Measurements from ENCODE around the gene SLC25A21. TPM values are rescaled to one million over a fixed set of nuclear protein-coding genes. Genes with fewer than 3 reads are reported as not detected.

Gene SLC25A21
- total RNA-seq, 1 donor from 2014 or later, result not detected

DNA sequence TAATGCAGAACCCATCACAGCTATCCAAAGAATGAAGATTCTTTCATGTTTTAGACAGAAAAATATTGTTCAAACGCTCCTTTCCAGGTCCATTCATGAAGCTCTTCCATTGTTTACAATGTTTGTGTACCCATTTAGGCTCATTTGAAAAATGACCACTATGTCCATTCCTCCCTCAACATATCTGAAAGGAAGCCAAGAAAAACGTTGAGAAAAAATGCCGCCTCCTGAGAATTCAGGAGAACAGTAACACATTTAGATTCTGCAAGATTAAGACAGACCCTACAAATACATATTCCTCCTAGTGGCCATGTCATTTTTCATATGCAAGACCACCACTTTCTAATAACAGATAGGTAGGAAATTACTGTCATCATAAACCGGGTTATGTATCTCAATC, 124.4 kb downstream of the SLC25A21 start:
- DNase-seq (ENCODE audit: low spot score), result no peak

DNA sequence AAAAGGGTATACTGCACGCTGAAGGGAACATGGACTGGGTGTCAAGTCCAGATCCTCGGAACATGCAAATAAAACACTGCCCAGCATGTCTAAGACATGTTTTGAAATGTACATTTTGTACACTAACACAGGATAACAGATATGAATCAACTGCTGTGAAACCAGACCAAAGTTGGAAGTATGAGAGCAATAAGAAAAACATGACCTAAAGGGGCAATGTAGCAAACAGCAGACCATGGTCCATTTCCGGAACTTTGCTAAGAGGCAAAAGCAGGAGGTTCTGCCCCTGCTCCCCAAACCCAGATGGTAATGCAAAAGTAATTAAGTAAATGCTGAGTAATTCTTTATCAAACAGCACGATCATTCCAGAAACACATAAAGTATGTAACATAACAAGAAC, 125.2 kb downstream of the SLC25A21 start:
- DNase-seq (ENCODE audit: low spot score), result no peak

GRCh38 chr14:37046815-37047214, 125.6 kb downstream of the SLC25A21 start:
- no peak for DNase-seq (ENCODE audit: low spot score)

DNA sequence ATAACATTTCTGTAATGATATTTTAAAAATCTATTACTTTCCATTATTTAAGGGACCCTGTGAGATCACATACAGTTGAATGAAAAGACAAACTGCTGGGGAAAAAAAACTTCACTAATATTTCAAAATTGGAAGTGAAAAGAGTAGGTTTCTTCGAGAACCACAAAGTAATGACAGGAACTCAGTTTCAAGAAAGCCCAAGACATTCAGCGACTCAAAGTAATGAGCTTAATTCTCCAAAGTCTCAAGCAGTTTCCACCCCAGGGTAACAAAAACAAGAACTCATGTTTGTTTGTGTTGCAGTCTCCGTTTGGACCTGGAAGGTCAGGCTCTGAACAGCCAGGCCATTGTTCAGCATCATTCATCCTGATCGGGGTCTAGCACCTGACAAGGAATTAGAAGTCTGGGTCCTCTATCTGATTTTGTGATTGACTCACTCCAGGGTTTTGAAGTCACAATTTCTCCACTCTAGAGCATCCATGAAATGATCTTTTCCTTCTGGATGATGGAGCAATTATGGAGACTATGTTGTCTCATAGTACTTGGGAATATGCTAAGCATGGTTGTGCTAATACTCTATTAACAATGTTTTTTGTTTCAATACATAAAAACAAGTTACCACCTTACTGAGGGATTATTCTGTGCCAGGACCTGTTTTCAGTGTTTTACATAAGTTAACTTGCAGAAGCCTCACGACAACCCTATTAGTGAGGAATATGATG, 126.9 kb downstream of the SLC25A21 start:
- DNase-seq (ENCODE audit: low spot score), result no peak

DNA sequence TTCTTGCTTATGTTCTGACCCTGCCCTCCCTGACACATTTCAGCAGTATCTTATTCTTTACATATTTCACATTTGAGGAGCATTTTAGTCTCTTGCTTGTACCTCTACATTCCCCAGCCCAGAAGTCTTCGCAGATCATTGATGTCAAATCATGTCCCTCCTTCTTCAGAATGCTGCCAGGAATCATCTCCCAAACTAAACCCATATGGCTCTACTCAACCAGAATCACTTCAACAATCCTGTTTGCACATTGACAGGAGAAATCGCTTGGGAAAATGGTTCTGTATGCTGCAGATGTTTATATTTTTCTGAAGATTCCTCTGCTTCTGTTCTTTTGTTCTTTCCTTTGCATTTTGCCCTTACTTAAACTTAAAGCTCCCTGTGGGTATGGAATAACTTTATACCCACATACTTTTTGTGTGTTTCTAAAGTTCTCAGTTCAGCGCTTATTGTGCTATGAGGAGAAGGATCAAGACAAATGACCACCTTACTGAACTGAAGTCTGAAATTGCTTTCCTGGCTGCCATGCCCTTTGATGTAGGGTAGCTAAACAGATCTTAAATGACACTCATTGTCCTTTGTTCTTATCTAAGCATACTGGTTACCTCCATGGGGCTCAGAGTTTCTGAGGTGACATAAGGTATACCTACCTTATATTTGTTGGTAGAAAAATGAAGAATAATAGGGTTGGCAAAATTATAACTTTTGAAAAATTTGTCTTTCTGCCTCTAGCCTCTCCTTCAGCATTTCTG, 134.6 kb downstream of the SLC25A21 start:
- no peak for DNase-seq (ENCODE audit: low spot score)

GRCh38 chr14:37036669-37037341, 135.6 kb downstream of the SLC25A21 start:
- no peak for DNase-seq (ENCODE audit: low spot score)

GRCh38 chr14:37035401-37035800, 137.0 kb downstream of the SLC25A21 start:
- DNase-seq (ENCODE audit: low spot score), result no peak

GRCh38 chr14:37034410-37035285, 137.8 kb downstream of the SLC25A21 start:
- no peak for DNase-seq (ENCODE audit: low spot score)

GRCh38 chr14:37032863-37033262, 139.5 kb downstream of the SLC25A21 start:
- no peak for DNase-seq (ENCODE audit: low spot score)

DNA sequence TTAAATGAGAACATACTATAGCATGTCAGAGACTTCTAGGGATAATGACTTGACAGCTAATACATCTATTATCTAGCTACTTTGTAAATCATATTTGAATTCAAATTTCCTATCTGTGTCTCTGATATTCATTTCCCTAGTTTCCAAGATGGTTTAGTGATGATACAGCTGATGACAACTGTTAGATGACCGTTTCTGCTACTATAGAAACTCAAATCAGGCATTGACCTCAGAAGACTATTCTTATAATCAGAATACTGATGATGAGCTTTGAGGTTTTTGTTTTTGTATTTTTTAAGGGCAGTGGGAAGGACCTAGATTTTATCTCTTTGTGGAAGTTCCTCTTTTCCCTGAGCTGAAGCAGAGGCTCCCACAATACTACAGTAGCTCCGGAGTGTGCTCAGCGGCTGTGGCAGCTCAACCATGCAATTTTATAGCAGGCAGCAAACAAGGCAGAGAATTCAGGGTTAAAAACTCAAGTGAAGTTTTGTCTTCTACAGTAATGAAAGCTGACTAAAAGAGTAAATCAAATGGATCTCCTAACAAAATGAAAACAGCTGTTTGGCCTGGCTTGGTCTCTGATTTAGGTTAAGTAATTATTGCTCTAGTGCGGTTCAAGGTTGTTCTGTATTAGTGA, 145.1 kb downstream of the SLC25A21 start:
- DNase-seq (ENCODE audit: low spot score), result no peak

GRCh38 chr14:37023875-37024565, 148.4 kb downstream of the SLC25A21 start:
- no peak for DNase-seq (ENCODE audit: low spot score)

DNA sequence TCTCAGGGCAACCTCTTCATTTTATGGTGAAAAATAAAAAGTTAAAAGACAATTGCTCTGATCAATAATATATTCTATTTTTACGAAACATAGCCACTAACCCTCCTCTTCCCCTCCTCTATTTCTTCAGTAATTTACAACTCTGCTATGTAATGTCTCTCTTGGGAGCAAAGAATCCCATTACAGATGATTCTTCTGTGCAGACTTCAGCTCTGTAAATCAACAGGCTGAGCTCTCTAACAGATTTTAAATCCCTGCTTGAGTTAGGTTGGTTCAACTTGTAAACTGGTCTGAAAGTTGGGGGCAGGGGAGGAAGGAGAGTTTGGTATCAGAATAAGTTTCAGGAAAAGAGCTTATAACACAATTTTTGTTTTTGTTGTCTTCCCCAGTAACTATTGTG, 151.0 kb downstream of the SLC25A21 start:
- DNase-seq (ENCODE audit: low spot score), result no peak

DNA sequence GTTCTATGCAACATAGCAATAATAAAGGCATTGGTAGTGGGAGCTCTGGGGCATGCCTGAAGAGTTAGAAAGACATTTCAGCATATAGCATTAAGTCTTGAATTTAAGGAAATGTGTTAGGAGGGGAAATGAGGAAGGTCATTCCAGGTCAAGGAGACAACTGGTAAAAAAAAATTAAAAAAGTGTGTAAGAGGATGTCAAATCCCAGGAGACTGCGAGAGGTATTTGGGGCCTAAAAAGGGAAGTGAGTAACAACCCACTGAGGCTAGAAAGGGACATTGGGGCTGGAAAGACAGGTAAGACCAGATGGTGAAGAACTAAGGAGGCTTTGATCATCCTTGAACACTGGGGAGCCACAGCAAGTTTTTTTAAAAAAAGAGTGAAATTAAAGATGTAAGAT, 152.9 kb downstream of the SLC25A21 start:
- no peak for DNase-seq (ENCODE audit: low spot score)

- no peak for DNase-seq (ENCODE audit: low spot score)
These were observed 153.7 kb downstream of the SLC25A21 start for GRCh38 chr14:37018571-37019240.

- DNase-seq (ENCODE audit: low spot score), result no peak
These were observed 159.3 kb downstream of the SLC25A21 start for GRCh38 chr14:37013078-37013477.

DNA sequence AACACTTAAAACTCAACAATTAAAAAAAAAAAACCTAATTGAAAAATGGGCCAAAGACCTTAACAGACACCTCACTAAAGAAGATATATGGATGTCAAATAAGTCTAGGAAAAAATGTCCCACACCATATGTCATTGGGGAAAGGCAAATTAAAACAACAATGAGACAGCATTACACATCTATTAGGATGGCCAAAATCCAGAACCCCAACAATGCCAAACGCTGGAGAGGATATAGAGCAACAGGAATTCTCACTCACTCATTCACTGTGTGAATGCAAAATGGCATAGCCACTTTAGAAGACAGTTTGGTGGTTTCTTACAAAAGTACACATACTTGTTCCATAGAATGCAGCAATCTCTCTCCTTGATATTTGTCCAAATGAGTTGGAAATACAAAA, 173.7 kb downstream of the SLC25A21 start:
- DNase-seq (ENCODE audit: low spot score), result no peak

GRCh38 chr14:36997843-36998242, 174.6 kb downstream of the SLC25A21 start:
- DNase-seq (ENCODE audit: low spot score), result no peak

- DNase-seq (ENCODE audit: low spot score), result no peak
These were observed 175.4 kb downstream of the SLC25A21 start for GRCh38 chr14:36996857-36997590.
